Measurements from ENCODE around the gene TMED8.

DNA sequence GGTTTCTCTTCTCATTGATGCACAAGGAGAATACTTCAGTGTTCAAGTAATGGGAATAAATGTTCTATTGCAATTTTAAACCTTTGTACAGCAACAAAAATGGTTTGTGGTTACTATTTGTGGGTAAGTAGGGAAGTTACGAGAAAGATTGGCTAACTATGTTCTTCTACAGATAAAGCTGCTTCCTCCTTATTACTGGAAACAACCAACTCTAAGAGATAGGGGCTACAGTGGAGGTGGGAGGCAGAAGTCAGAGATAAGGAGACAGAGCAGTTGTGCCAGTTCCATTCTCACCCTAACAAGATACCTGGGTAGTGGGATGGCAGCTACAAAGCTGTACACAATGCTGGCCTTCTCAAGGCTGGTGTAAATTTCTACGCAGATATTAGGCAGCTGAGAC is 30.3 kb upstream of the TMED8 start:
- TF ChIP-seq POLR2A (IDR thresholded peaks at IDR 0.05; ENCODE audit: low read length) (no peak), GATA1 (IDR thresholded peaks at IDR 0.05; ENCODE audit: low read depth, low read length) (no peak)

All from erythroblast (primary cell).